Skeletal muscle tissue (tissue), 4 donors: ENCODE results near the gene CSNK2B. TPM values are rescaled to one million over a fixed set of nuclear protein-coding genes. Genes with fewer than 3 reads are reported as not detected.

Experiments used
- H3K27ac ChIP-seq: one replicate; pipeline ENCODE4 v1.7.0; 2013; ENCODE audit warnings: mild to moderate bottlenecking, low read depth, low read length, inconsistent platforms
- H3K27me3 ChIP-seq, 3 donors: one replicate each; pipeline ENCODE4 v1.7.0; 2013; ENCODE audit warnings: low read length in 3 of 3; ENCODE audit not compliant: control insufficient read depth in 3 of 3, insufficient read depth in 3 of 3
- H3K36me3 ChIP-seq, 3 donors: one replicate each; pipeline ENCODE4 v1.7.0; 2013; ENCODE audit warnings: low read length in 3 of 3; ENCODE audit not compliant: control insufficient read depth in 3 of 3, insufficient read depth in 3 of 3
- H3K4me1 ChIP-seq, 3 donors: one replicate each; pipeline ENCODE4 v1.7.0; 2013; ENCODE audit warnings: low read length in 3 of 3, mild to moderate bottlenecking in 3 of 3; ENCODE audit not compliant: control insufficient read depth in 3 of 3, insufficient read depth in 3 of 3
- H3K4me3 ChIP-seq, 3 donors: one replicate each; pipeline ENCODE4 v1.7.0; 2013; ENCODE audit warnings: low read length in 3 of 3
- H3K9ac ChIP-seq, 3 donors: one replicate each; pipeline ENCODE4 v1.7.0; 2013; ENCODE audit warnings: low read length in 3 of 3, mild to moderate bottlenecking in 3 of 3, moderate library complexity in 2 of 3, low read depth in 1 of 3
- H3K9me3 ChIP-seq, 3 donors: one replicate each; pipeline ENCODE4 v1.7.0; 2013; ENCODE audit warnings: low read length in 3 of 3; ENCODE audit not compliant: control insufficient read depth in 3 of 3
- total RNA-seq: library from RNA; depleted of rRNA; stranded (reverse); fragments of >200 nt; gene quantifications from one replicate; pipeline ENCODE4 v1.2.3, GENCODE V29; 2014
- donor health status: Osteomylitis.

CSNK2B gene
- total RNA-seq, 1 donor from 2014 or later, result 68.4 TPM

GRCh38 chr6:31652925-31653724, 12.8 kb upstream of the CSNK2B start:
- peaks cover 20 to 34% (median 29%) of the 10 kb centered on the region in 3 donors for H3K4me1 ChIP-seq
- peaks cover 35 to 51% (median 41%) of the 10 kb centered on the region in 3 donors for H3K36me3 ChIP-seq
- no peaks in the 10 kb centered on the region for H3K9me3 ChIP-seq
- peak overlapping the region; percentile 96 to 98 (median 96) for H3K4me3 ChIP-seq
- H3K27me3 ChIP-seq, result no peaks in the 10 kb centered on the region
- peak overlapping the region; percentile 93 to 99 (median 98) for H3K9ac ChIP-seq
- H3K27ac ChIP-seq, result peak overlapping the region; percentile 99

- Histone ChIP-seq H3K9me3 (no peaks in the 10 kb centered on the region), H3K4me3 (no peak overlapping the region), H3K4me1 (peaks cover 36 to 50% (median 46%) of the 10 kb centered on the region in 3 donors), H3K9ac (no peak overlapping the region), H3K27me3 (no peaks in the 10 kb centered on the region), H3K36me3 (peaks cover 18 to 36% (median 26%) of the 10 kb centered on the region in 3 donors), H3K27ac (no peak overlapping the region)
Measured at GRCh38 chr6:31654574-31655348, 11.1 kb upstream of the CSNK2B start.

- H3K36me3 ChIP-seq, result peaks cover 18 to 35% (median 24%) of the 10 kb centered on the region in 3 donors
- no peak within 1 kb of the TSS for H3K27ac ChIP-seq
- H3K4me3 ChIP-seq, result no peak within 1 kb of the TSS
- H3K27me3 ChIP-seq, result no peaks in the 10 kb centered on the region
- peaks cover 42 to 57% (median 51%) of the 10 kb centered on the region in 3 donors for H3K4me1 ChIP-seq
- H3K9me3 ChIP-seq, result no peaks in the 10 kb centered on the region
- peak within 1 kb of the TSS in 1 of 3 donors; percentile 33 for H3K9ac ChIP-seq
Measured at GRCh38 chr6:31655349-31656237, 10.3 kb upstream of the CSNK2B start, which contains the start of gene APOM. APOM (plus strand) TSS chr6:31655894; CDS start chr6:31655967, 73 bp downstream.

- H3K9me3 ChIP-seq, result no peaks in the 10 kb centered on the region
- H3K4me1 ChIP-seq, result peaks cover 35 to 52% (median 49%) of the 10 kb centered on the region in 3 donors
- H3K27me3 ChIP-seq, result no peaks in the 10 kb centered on the region
- peak overlapping the region in 2 of 3 donors; percentile 3 to 75 for H3K9ac ChIP-seq
- no peak overlapping the region for H3K4me3 ChIP-seq
- H3K27ac ChIP-seq, result no peak overlapping the region
- H3K36me3 ChIP-seq, result peaks cover 20 to 33% (median 23%) of the 10 kb centered on the region in 3 donors
Measured at GRCh38 chr6:31657406-31658157, 8.3 kb upstream of the CSNK2B start.

GRCh38 chr6:31658158-31658688, 7.7 kb upstream of the CSNK2B start:
- peak overlapping the region in 1 of 3 donors; percentile 13 for H3K4me3 ChIP-seq
- H3K36me3 ChIP-seq, result peaks cover 20 to 35% (median 24%) of the 10 kb centered on the region in 3 donors
- peak overlapping the region in 2 of 3 donors; percentile 3 to 75 for H3K9ac ChIP-seq
- peaks cover 39 to 54% (median 53%) of the 10 kb centered on the region in 3 donors for H3K4me1 ChIP-seq
- H3K9me3 ChIP-seq, result no peaks in the 10 kb centered on the region
- H3K27me3 ChIP-seq, result no peaks in the 10 kb centered on the region
- no peak overlapping the region for H3K27ac ChIP-seq

GRCh38 chr6:31658983-31659648, 6.8 kb upstream of the CSNK2B start:
- Histone ChIP-seq H3K36me3 (peaks cover 20 to 43% (median 32%) of the 10 kb centered on the region in 3 donors), H3K27ac (peak overlapping the region; percentile 83), H3K9ac (peak overlapping the region; percentile 94 to 100 (median 97)), H3K9me3 (no peaks in the 10 kb centered on the region), H3K4me3 (peak overlapping the region; percentile 83 to 96 (median 96)), H3K27me3 (no peaks in the 10 kb centered on the region), H3K4me1 (peaks cover 43 to 59% (median 57%) of the 10 kb centered on the region in 3 donors)

- Histone ChIP-seq H3K9me3 (no peaks in the 10 kb centered on the region), H3K4me1 (peaks cover 47 to 62% (median 61%) of the 10 kb centered on the region in 3 donors), H3K27ac (peak overlapping the region; percentile 83), H3K4me3 (peak overlapping the region; percentile 83 to 96 (median 96)), H3K36me3 (peaks cover 20 to 43% (median 32%) of the 10 kb centered on the region in 3 donors), H3K9ac (peak overlapping the region; percentile 94 to 100 (median 97)), H3K27me3 (no peaks in the 10 kb centered on the region)
Measured at GRCh38 chr6:31659649-31660380, 6.1 kb upstream of the CSNK2B start.
